Body of pancreas (tissue), 4 donors: ENCODE measurements around the gene COX11. TPM values are rescaled to one million over a fixed set of nuclear protein-coding genes. Genes with fewer than 3 reads are reported as not detected.

ENCODE experiments used
- ATAC-seq: fragments of 150-250 bp; one replicate; pipeline ENCODE4 v1.9.1; 2016
- DNase-seq, 4 donors: peaks; one replicate each; pipeline ENCODE4 v3.0.0-alpha.2; 2019
- H3K27ac ChIP-seq, 4 donors: fragments of 200-600 bp; sonication (generic); 1 replicate in 3 of 4; 2 replicates in 1 of 4; pipeline versions ENCODE4 v1.5.1 to v1.6.1; 2016 to 2019; ENCODE audit warnings: mild to moderate bottlenecking in 1 of 4, mixed read lengths in 1 of 4, moderate library complexity in 1 of 4
- H3K27me3 ChIP-seq, 2 donors: fragments of 200-600 bp; sonication (generic); one replicate each; pipeline ENCODE4 v1.6.0; 2016; ENCODE audit warnings: mild to moderate bottlenecking in 1 of 2
- H3K36me3 ChIP-seq, 2 donors: fragments of 200-600 bp; sonication (generic); replicated peaks in 1 of 2; 2 replicates each; pipeline ENCODE4 v1.5.1; 2016; ENCODE audit warnings: low read depth in 2 of 2; ENCODE audit not compliant: insufficient read depth in 1 of 2
- H3K4me1 ChIP-seq: fragments of 200-600 bp; sonication (generic); one replicate; pipeline ENCODE4 v1.6.0; 2016
- H3K4me3 ChIP-seq, 2 donors: fragments of 200-600 bp; sonication (generic); 1 replicate in 1 of 2; 2 replicates in 1 of 2; pipeline ENCODE4 v1.5.1; 2016 to 2019
- H3K9me3 ChIP-seq, 3 donors: fragments of 200-600 bp; sonication (generic); 1 replicate in 2 of 3; 2 replicates in 1 of 3; pipeline ENCODE4 v1.5.1; 2016
- POLR2A ChIP-seq, 3 donors: fragments of 450-650 bp; IDR thresholded peaks; one replicate each; pipeline ENCODE4 v1.6.1; 2016; ENCODE audit warnings: antibody characterized with exemption in 3 of 3, mild to moderate bottlenecking in 2 of 3
- WGBS, 2 donors: methylation state at CpG; one replicate each; pipeline ENCODE4 v1.1.5; 2017; 5-methylcytosine and 5-hydroxymethylcytosine counted together
- intact Hi-C: fragments of 100-400 bp; cut with DNase I; formaldehyde crosslinking; loops from one replicate; pipeline ENCODE4 v1.15.1; 2023
- total RNA-seq, 2 donors: library from RNA; depleted of rRNA; stranded (reverse); fragments of >200 nt; gene quantifications; one replicate each; pipeline ENCODE4 v1.1.0, GENCODE V29; 2016
- TF ChIP-seq, protein P1 (sequence below), 7 experiments: fragments of 450-650 bp in 4 of 7; fragments of 200-600 bp in 3 of 7; sonication (generic) in 3 of 7; IDR thresholded peaks; one replicate each; pipeline ENCODE4 v1.5.1; 2016 to 2019; ENCODE audit warnings: antibody characterized with exemption in 7 of 7

The COX11 gene
- total RNA-seq, 2 donors from 2014 or later: 19.8 to 30.1 TPM

DNA sequence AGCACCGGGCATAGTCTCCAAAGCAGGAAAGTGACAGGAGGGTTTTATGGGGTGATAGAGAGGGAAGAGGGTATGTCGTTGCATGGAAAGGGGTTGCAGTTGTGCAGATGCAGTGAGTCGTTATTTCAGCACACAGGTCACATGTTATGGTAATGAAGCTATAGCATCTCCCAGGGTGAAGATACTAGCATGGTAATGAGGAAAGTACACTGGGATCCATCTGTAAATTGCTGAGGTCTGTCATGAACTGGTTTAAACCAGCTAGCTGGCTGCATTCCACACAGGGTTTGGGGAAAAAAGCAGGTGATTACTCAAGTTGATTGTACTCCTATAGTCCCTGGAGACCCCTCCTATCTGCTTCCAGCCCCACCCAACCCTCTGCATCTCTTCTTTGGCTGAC, 11.7 kb downstream of the COX11 start:
- no peak for TF ChIP-seq POLR2A (IDR thresholded peaks at IDR 0.05)
- Histone ChIP-seq H3K9me3 (no peaks in the 10 kb centered on the region), H3K36me3 (peaks cover 0 to 15% of the 10 kb centered on the region in 2 donors), H3K27ac (no peak overlapping the region), H3K4me1 (no peaks in the 10 kb centered on the region), H3K27me3 (no peaks in the 10 kb centered on the region), H3K4me3 (no peak overlapping the region)
- no peak for DNase-seq
- intact Hi-C loops: no loop called here
- ATAC-seq: no peak
- 77 to 95% methylated on average over 3 of the region's 3 CpGs for WGBS, 2 donors

DNA sequence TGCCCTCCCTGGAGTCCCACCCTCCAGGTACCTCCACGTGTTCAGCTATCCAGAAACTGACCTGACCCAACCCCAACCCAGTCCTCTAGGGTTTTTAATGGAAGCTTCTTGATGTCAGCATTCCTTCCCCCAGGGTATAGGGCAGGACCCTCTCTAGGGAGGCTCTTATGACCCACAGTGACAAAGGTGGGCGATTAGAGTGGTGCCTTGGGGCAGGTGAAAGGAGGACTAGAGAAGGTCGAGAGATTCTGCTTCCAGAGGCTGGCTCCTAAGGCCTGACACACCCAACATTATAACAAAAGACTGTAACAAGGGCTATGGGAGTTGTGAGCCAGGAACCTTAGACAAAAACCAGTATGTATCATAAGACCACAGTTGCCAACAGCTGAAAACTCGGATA, 17.2 kb downstream of the COX11 start:
- intact Hi-C loops: no loop called here
- WGBS, 2 donors: 73 to 74% methylated on average over 4 of the region's 4 CpGs
- H3K4me1 ChIP-seq: no peaks in the 10 kb centered on the region

DNA sequence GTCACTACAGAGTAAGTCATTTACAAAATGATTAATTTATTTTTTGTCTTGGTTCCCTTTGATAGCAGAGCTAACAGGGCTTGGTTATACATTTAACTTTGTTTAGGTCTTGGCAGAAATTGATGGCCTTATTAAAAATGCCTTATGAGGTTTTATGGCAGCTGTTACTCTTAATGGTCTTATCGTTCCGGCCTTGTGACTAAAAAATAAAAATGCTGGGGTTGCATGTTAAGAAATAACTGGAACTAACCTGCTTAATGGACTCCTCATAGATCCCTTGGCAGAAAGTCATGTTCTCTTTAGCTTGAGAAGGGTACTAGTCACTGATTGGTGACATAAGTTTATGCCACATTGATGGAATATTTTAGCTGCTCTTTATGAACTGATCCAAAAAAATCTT, 18.3 kb downstream of the COX11 start:
- DNase-seq: no peak
- 72% methylated on average over 2 of the region's 2 CpGs for WGBS, 2 donors

More for the DNA sequence above, 17.2 kb downstream of the COX11 start:
- H3K27me3 ChIP-seq: no peaks in the 10 kb centered on the region
- no peaks in the 10 kb centered on the region for H3K9me3 ChIP-seq
- H3K36me3 ChIP-seq: peaks cover 2 to 6% of the 10 kb centered on the region in 2 donors
- H3K4me3 ChIP-seq: no peak overlapping the region
- TF ChIP-seq, protein P1, sequence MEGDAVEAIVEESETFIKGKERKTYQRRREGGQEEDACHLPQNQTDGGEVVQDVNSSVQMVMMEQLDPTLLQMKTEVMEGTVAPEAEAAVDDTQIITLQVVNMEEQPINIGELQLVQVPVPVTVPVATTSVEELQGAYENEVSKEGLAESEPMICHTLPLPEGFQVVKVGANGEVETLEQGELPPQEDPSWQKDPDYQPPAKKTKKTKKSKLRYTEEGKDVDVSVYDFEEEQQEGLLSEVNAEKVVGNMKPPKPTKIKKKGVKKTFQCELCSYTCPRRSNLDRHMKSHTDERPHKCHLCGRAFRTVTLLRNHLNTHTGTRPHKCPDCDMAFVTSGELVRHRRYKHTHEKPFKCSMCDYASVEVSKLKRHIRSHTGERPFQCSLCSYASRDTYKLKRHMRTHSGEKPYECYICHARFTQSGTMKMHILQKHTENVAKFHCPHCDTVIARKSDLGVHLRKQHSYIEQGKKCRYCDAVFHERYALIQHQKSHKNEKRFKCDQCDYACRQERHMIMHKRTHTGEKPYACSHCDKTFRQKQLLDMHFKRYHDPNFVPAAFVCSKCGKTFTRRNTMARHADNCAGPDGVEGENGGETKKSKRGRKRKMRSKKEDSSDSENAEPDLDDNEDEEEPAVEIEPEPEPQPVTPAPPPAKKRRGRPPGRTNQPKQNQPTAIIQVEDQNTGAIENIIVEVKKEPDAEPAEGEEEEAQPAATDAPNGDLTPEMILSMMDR (IDR thresholded peaks at IDR 0.05): no peak
- no peak for TF ChIP-seq POLR2A (IDR thresholded peaks at IDR 0.05)
- DNase-seq: no peak
- H3K27ac ChIP-seq: no peak overlapping the region
- ATAC-seq: no peak

DNA sequence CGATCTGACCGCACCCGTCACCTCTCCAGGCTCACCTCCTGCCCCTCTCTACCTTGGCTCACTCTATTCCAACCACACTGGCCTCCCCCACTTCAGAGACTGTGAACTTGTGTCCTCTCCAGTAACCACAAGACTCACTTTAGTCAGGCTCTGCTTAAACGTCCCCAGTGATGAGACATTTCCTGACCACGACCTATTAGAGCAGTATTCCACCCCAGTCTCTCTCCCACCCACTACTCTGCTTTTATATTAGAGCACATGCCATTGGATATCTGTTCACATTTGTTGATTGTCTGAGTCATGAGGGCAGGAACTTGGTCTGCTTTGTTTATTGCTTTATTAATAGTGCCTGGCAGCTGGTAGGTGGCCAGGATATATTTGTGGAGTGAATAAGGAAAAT, 20.1 kb downstream of the COX11 start:
- intact Hi-C loops: no loop called here
- TF ChIP-seq, protein P1 (IDR thresholded peaks at IDR 0.05): no peak
- no peak for TF ChIP-seq POLR2A (IDR thresholded peaks at IDR 0.05)

More for the DNA sequence above, 18.3 kb downstream of the COX11 start:
- Histone ChIP-seq H3K36me3 (peaks cover 2 to 6% of the 10 kb centered on the region in 2 donors), H3K4me1 (no peaks in the 10 kb centered on the region), H3K27me3 (no peaks in the 10 kb centered on the region), H3K27ac (no peak overlapping the region), H3K4me3 (no peak overlapping the region), H3K9me3 (no peaks in the 10 kb centered on the region)
- intact Hi-C loops: no loop called here
- no peak for TF ChIP-seq POLR2A (IDR thresholded peaks at IDR 0.05)
- TF ChIP-seq, protein P1 (IDR thresholded peaks at IDR 0.05): no peak
- no peak for ATAC-seq

DNA sequence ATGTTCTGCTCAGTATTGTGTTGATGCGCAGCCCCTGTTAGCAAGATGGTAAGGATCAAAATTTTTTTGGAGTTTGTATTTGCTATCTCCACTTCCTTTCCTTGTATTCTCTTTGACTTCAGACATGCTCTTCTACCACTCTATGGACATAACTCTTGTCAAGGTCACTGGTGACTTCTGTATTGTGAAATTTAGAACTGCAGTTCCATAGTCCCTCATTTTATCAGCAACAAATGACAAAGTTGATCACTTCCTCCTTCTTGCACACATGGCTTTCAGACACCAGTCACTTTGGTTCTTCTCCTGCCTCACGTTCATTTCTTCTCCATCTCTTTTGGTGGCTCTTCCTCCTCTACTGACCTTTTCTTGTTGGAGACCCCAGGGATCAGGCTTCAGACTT, 21.1 kb downstream of the COX11 start:
- ATAC-seq (no peak), DNase-seq (no peak)
- no peak overlapping the region for H3K27ac ChIP-seq
- H3K36me3 ChIP-seq: peaks cover 2 to 6% of the 10 kb centered on the region in 2 donors
- H3K4me1 ChIP-seq: no peaks in the 10 kb centered on the region
- 88 to 90% methylated on average over 2 of the region's 2 CpGs for WGBS, 2 donors
- intact Hi-C loops: no loop called here
- TF ChIP-seq, protein P1 (IDR thresholded peaks at IDR 0.05): no peak
- TF ChIP-seq POLR2A (IDR thresholded peaks at IDR 0.05): no peak
- H3K4me3 ChIP-seq: no peak overlapping the region
- no peaks in the 10 kb centered on the region for H3K27me3 ChIP-seq
- H3K9me3 ChIP-seq: no peaks in the 10 kb centered on the region

More for the DNA sequence above, 20.1 kb downstream of the COX11 start:
- H3K4me1 ChIP-seq: no peaks in the 10 kb centered on the region
- WGBS, 2 donors: 72 to 80% methylated on average over 5 of the region's 5 CpGs
- no peak for ATAC-seq
- H3K9me3 ChIP-seq: no peaks in the 10 kb centered on the region
- H3K4me3 ChIP-seq: no peak overlapping the region
- no peaks in the 10 kb centered on the region for H3K27me3 ChIP-seq
- no peak for DNase-seq
- H3K27ac ChIP-seq: no peak overlapping the region
- H3K36me3 ChIP-seq: peaks cover 2 to 6% of the 10 kb centered on the region in 2 donors
